Lower leg skin (tissue), 4 donors: ENCODE results near the gene DHRS13. TPM values are rescaled to one million over a fixed set of nuclear protein-coding genes. Genes with fewer than 3 reads are reported as not detected.

ENCODE experiments used
- DNase-seq, 2 donors: peaks; one replicate each; pipeline ENCODE4 v3.0.0-alpha.2; 2019; ENCODE audit warnings: low spot score in 2 of 2
- H3K4me3 ChIP-seq: fragments of 200-600 bp; sonication (generic); 2 replicates; pipeline ENCODE4 v1.5.1; 2017; ENCODE audit warnings: mild to moderate bottlenecking, low read depth; ENCODE audit not compliant: poor library complexity, severe bottlenecking
- CTCF ChIP-seq, 3 donors: fragments of 450-650 bp; IDR thresholded peaks; one replicate each; pipeline ENCODE4 v1.5.1; 2016; ENCODE audit warnings: antibody characterized with exemption in 3 of 3, mild to moderate bottlenecking in 3 of 3, moderate library complexity in 2 of 3
- POLR2A ChIP-seq, 2 donors: fragments of 450-650 bp; IDR thresholded peaks; one replicate each; pipeline ENCODE4 v1.6.1; 2016 to 2017; ENCODE audit warnings: antibody characterized with exemption in 2 of 2, mild to moderate bottlenecking in 1 of 2, moderate library complexity in 1 of 2
- WGBS, 2 donors: methylation state at CpG; one replicate each; pipeline ENCODE4 v1.1.5; 2018; 5-methylcytosine and 5-hydroxymethylcytosine counted together
- intact Hi-C: fragments of 100-400 bp; cut with DNase I; formaldehyde crosslinking; loops from one replicate; pipeline ENCODE4 v1.15.0; 2023; ENCODE audit warnings: low total_unique reads
- total RNA-seq, 4 donors: library from RNA; depleted of rRNA; stranded (reverse); fragments of >200 nt; gene quantifications; one replicate each; pipeline ENCODE4 v1.1.0, GENCODE V29; 2016

Gene DHRS13
- total RNA-seq, 4 donors from 2014 or later, result 19.2 to 22.9 (median 19.5) TPM

GRCh38 chr17:28929787-28930186, 26.9 kb upstream of the DHRS13 start:
- 96% methylated on average over 2 of the region's 2 CpGs for WGBS, 2 donors
- TF ChIP-seq CTCF (IDR thresholded peaks at IDR 0.05), result no peak
- TF ChIP-seq POLR2A (IDR thresholded peaks at IDR 0.05), result no peak

GRCh38 chr17:28928061-28928460, 25.2 kb upstream of the DHRS13 start:
- DNase-seq, result no peak
- TF ChIP-seq POLR2A (IDR thresholded peaks at IDR 0.05) (no peak), CTCF (IDR thresholded peaks at IDR 0.05) (no peak)
- 70 to 78% methylated on average over 2 of the region's 2 CpGs for WGBS, 2 donors
- intact Hi-C loops, result no loop called here
- H3K4me3 ChIP-seq, result no peak overlapping the region

More at GRCh38 chr17:28929787-28930186, 26.9 kb upstream of the DHRS13 start:
- no peak overlapping the region for H3K4me3 ChIP-seq
- intact Hi-C loops, result no loop called here
- DNase-seq, result no peak

GRCh38 chr17:28926786-28927185, 23.9 kb upstream of the DHRS13 start:
- no peak for TF ChIP-seq CTCF (IDR thresholded peaks at IDR 0.05)
- TF ChIP-seq POLR2A (IDR thresholded peaks at IDR 0.05), result no peak
- intact Hi-C loops, result no loop called here
- no peak overlapping the region for H3K4me3 ChIP-seq
- WGBS, 2 donors, result 77 to 94% methylated on average over 4 of the region's 4 CpGs
- no peak for DNase-seq

GRCh38 chr17:28926366-28926765, 23.5 kb upstream of the DHRS13 start:
- WGBS, 2 donors, result 69 to 77% methylated on average over 2 of the region's 2 CpGs
- intact Hi-C loops, result no loop called here

GRCh38 chr17:28925912-28926365, 23.1 kb upstream of the DHRS13 start:
- WGBS, 2 donors, result 46 to 48% methylated on average over 2 of the region's 2 CpGs
- TF ChIP-seq CTCF (IDR thresholded peaks at IDR 0.05) (no peak), POLR2A (IDR thresholded peaks at IDR 0.05) (no peak)
- intact Hi-C loops, result no loop called here
- no peak for DNase-seq
- no peak overlapping the region for H3K4me3 ChIP-seq

More at GRCh38 chr17:28926366-28926765, 23.5 kb upstream of the DHRS13 start:
- no peak overlapping the region for H3K4me3 ChIP-seq
- DNase-seq, result no peak
- no peak for TF ChIP-seq CTCF (IDR thresholded peaks at IDR 0.05)
- no peak for TF ChIP-seq POLR2A (IDR thresholded peaks at IDR 0.05)

GRCh38 chr17:28920201-28920600, 17.3 kb upstream of the DHRS13 start:
- TF ChIP-seq CTCF (IDR thresholded peaks at IDR 0.05), result no peak
- TF ChIP-seq POLR2A (IDR thresholded peaks at IDR 0.05), result no peak

More at GRCh38 chr17:28920201-28920600, 17.3 kb upstream of the DHRS13 start:
- intact Hi-C loops, result no loop called here
- H3K4me3 ChIP-seq, result no peak overlapping the region
- DNase-seq, result no peak
